HG02623 (cell line): ENCODE measurements around the gene CNTRL.

Experiments used
- ATAC-seq: cut with Tn5 transposase; IDR thresholded peaks from one replicate; pipeline ENCODE4 v1.9.1; 2021; ENCODE audit warnings: moderate library complexity; ENCODE audit not compliant: unreplicated experiment

Gene CNTRL

DNA sequence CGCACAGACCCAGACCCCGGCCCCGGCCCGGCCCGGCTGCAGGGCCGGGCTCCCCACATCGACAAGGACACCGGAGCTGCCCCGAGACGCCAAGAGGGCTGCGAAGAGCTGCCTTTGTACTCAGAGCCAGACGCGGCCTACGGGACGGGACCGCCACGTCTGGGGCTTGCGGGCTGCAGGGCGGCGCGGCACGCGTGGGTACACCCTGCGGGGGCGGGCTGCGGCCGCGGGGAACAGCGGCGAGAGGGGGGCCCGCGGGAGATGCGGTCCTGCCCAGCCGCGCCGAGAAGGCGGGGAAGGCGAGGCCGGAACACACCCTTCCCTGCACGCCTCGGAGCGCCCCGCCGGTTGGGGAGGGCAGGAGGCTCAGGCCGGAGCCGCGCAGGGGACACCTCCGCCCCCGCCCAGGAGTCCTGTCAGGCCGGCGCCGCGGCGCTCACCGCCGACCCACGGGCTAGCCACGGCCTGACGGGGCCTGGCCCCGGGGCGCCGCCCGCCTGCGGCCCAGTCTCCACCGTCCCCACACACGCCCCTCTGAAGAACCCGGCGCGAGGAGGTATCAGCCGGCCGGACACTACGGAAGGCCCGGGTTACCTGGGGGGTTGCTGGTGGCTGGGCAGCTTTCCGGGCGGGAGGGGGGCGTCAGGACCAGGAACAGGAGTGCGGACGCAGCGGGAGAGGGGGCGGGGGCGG, 126.4 kb downstream of the CNTRL start:
- ATAC-seq = peak; percentile 18

DNA sequence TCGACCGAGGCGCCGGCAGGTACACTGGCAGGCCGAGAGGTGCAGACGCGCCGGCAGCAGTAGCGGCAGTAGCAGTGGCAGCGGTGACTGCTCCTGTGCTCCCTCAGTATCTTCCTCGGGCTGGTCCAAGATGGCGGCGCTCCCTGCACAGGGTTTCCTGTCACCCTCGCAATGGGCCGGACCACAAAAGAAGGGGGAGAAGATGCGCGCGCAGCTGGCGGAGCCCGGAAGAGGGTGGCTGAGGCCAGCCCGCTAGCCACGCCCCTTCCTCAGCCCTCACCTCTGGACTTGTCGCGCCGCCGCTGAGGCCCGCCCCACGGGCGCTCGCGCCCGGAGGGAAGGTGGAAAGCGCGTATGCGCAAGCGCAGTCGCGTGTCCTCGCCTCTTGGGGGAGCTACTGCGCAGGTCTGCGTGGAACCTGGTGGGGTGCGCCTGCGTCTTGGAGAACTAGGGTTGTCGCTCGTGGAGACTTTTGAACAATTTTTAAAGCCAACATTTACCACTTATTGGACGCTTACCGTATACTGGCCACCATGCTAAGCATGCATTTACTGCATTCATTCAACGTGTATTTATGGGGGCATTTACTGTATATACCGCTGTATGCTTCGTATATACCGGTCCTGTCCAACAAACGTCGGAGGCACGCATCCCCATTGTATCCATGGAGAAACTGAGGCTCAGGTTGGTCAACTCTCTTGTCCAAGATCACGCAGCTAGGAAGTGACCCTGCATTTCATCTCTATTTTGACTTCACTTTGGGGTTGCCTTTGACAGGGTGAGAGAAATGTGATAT, 127.2 kb downstream of the CNTRL start, which contains the start of gene RAB14:
Gene RAB14 (minus strand): TSS at position 132 of the 796 bp plus-strand sequence. CDS start 8,457 bp downstream, outside the sequence.
- ATAC-seq = peak; percentile 89

DNA sequence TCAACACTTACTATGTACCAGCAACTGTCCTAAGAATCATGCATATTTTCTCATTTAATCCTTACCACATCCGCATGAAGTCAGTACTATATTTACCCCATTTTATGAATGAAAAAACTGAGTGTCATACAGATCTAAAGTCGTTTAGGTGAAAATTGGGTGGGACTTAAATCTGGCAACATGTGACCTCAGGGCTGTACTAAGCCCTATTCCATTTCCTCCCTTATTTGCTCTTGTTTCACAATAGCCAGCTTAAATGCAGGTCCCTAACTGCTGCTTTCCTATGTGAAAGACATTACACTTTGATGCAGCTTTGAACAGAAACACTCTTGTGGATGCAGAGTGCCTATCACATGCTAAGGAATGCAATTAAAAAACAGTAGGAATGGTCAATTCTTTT, 129.4 kb downstream of the CNTRL start:
- ATAC-seq = no peak

DNA sequence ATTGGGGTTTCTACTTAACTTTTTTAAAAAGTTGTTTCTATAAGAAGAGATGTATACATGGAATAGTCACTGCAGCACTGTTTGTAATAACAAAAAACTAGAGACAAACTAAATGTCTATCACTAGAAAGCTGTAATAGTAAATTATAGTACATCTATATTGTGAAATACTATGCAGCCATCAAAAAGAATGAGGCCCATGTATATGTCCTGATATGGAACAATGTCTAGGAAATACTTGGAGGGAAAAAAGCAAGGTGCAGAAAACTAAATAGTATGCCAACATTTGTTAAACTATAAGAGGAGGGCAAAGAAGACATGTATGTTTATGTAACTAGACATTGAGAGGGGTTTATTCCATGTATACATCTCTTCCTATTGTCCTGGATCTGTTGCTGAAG, 129.9 kb downstream of the CNTRL start:
- no peak for ATAC-seq

DNA sequence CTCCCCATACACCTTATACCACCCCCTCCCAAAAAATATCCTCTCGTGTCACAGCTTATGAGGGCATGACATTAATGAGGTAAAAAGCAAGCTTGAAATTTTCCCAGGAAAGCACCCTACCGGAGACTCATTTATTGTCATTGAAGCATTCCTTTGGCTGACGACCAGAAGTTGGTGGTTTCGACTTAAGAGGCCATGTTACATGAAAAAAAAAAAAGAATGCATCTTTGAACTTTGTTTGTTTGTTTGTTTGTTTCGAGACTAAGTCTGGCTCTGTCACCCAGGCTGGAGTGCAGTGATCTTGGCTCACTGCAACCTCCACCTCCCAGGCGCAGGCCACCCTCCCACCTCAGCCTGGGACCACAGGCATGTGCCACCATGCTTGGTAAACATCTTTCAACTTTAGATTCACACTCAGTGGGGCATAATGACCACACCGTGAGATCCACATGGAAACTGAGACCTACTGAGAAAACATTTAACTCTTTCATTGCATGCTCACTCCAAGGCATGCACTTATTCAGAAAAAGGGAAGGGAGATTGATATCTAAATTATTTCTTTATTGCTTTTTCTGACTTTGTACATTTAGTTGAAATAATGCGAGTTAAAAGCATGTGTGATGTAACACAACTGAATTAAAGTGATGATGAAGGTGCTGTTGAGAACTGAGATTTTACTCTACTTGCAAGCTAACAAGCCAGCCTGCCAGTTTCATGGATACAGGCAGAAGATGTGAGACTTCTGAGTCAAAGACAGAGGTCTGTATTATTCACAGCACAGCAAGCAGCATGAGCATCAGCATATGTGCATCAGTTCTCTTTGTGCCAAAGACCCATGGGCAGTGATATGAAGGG, 132.0 kb downstream of the CNTRL start:
- peak; percentile 33 for ATAC-seq

DNA sequence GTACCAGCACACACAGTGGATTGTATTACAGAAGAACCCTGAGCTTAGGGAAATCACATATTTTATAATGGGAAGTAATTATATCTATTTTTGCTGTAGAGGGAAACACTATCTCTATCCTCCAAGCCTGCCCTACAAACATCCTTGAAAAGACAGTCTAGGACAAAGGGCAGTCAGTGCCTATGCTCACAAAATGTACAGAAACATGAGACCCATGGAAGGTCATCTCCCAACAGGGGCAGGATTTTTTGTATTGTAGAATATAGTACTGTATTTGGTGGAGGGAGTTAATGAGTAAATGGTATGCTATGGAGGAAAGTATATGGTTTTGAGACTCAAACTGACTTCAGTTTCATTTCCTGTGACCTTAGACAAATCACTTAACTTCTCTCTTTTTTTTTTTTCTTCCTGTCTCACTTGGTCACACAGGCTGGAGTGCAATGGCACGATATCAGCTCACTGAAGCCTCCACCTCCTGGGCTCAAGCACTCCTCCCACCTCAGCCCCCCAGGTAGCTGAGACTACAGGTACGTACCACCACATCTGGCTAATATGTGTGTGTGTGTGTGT, 132.7 kb downstream of the CNTRL start:
- peak; percentile 73 for ATAC-seq

DNA sequence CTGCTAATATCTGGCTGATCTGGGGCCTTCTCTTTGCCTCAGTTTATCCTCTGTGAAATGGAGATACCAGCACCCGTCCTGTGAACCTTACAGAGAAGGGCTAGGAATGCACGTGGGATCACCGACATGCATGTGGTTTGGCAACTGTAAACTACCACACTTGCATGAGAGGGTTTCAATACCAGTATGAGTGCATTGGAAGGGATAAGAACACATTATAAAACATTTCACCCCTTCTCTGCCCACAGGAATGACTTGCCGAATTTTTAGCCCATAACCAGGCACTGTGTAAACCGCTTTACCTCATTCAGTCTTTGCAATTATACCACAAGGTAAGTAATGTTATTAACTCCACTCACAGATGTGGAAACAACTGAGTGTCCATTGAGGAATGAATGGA, 135.8 kb downstream of the CNTRL start:
- ATAC-seq = no peak

DNA sequence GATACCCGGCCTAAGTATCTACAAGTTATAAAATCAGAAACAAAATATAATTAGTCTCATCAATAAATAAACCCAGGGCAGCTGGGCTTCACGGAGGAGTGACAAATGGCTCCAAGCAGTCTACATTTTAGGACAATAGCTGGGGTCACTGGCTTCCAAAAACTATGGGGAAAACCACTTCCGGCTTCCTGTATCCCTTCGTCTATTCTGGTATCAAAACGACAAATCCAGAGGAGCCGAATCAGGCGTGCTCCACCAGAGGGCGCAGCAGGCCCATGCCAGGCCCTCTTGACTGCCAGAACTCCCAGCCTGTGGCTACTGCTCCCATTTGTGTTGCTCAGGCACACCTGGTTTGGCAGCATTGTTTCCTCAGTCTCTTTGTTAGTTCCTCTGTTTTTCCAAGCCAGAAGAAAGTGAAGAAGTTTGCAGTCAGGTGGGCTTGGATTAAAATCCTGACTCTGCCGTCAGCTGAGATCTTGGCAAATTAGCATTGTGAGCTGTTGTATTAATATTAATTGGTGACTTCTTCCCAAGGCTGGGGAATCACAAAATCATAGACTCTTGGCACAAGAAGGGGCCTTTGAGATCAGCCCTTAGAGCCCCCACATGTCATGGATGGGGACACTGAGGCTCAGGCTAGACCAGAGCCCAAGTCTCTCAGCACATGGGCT, 138.5 kb downstream of the CNTRL start:
- ATAC-seq = no peak

DNA sequence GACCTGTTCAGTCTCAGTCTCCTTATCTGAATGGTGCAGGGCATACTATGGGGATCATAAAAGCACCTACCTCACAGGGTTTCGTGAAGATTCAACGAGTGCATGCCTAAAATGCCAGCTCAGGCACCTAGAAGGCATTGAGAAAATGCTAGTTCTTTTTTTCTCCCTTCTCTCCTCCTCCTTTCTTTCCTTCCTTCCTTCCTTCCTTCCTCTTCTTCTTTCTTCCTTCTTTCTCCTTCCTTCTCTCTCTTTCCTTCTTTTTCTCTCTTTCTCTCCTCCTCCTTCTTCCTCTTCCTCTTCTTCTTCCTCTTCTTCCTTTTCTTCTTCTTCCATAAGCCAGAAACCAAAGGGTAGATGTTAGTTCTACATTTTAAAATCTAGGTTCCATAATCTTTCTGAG, 139.2 kb downstream of the CNTRL start:
- no peak for ATAC-seq

DNA sequence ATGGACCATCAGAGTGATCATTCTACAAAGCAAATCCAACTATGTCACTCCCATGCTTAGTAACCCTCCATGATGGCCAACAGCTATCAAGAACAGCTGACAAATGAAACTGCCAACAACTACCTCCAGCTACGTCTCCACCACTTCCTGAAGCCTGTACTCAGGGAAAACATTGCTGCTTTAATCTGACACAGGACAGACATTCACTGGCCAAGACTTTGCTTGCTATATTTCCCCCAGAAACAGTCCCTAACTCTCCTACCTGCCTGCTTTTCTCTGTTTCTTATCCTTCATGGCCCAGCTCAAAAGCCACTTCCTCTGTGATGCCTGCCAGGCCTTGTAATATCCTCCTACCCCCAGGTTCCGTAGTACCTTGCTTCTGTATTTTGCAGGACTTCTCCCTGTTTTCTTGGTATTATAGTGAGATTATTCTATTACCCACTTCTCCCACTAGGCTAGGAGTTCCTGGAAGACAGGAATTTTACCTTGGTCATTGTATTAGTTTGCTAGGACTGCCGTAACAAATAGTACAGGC, 141.6 kb downstream of the CNTRL start:
- ATAC-seq = no peak

DNA sequence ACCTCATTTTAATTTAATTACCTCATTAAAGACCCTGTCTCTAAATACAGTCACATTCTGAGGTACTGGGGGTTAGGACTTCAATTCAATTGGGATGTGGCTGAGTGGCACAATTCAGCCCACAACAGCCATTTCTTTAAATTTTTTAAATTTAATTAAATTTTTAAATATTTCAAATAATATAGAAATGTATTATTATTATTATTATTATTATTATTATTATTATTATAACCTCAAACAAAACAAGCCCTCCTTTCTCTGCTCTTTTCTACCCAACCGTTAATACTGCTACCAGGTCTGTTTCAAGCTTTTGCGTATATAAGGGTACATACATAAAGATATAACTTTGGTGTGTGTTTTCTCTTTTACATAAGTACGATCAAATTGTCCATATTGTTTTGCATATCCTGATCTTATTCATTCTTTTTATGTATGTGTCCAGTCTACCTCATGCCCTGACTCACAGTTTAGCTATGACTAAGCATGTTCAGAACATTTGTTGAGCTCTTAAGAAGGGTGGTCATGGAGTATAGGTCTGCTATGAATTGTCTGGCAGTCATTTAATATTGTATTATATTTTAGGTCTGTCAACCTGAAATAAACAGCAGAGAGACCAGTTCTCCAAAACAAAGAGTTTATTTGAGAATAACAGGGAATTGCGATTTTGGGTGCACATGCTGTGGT, 143.0 kb downstream of the CNTRL start:
- ATAC-seq = peak; percentile 78

DNA sequence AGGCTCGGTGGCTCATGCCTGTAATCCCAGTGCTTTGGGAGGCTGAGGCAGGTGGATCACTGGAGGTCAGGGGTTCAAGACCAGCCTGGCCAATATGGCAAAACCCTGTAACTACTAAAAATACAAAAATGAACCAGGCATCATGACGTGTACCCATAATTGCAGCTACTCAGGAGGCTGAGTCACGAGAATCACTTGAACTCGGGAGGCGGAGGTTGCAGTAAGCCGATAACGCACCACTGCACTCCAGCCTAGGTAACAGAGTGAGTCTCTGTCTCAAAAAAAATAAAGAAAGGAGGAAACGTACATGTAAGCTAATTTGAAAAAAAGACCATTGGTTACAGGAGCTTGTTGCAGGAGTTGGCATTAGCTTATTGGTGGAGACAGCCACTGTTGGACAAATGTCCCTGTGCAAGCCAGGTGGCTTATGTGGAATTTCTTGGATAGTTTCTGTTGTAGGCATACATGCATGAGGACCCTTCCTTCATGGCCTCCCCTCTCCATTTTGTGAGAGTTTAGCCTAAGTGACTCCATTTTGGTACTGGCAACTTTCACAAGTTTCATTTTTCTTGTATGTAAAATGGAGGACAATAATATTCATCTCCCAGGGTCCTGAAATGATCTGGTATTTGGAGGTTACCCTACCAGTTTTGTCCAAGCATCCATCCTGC, 143.7 kb downstream of the CNTRL start:
- ATAC-seq = no peak

DNA sequence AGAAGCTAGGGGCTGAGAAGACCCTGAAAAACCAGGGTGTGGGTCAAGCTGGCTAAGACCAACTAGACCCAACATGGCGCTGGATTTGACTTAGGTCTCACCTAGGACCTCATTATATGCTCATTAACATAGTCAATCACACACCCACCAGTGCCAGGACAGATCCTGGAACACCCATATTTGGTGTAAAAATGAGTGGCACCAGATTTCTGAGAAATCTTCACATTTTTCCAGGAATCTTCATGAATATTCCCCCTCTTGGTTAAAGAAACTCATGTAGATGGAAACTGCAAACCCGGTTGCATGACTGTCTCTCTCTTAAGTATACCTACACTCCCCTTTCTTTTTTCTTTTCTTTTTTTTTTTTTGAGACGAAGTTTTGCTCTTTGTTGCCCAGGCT, 144.8 kb downstream of the CNTRL start:
- no peak for ATAC-seq

DNA sequence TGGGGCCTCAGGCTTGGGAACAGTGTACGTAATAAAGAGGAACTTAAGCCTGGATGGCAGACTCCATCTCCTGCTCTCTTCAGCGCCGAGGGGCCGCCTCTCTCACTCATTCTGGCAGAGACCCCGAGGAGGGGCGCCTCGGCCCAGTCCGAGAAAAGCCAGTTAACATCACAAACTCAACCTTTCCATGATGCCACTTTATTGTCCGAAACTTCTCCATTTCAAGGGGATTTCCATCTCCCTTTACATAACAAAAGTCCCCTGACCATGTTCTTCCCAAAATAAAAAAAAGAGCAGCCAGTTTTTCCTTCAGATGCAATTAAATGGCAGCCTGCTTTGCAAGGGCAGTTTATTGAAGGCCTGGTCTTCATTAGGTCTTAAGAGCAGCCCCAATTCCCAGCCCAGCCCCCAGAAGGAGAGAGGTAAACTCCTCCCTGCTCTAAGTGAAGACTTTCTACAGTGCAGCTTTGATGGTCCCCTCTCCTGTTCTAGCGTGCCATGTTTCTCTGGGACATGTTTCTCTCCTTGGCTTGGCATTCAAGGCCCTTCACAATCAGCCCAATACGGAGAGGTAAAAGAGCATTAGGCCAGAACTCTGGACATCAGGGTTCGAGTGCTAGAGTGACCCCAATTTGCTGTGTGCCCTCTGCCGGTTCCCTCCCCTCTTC, 146.4 kb downstream of the CNTRL start:
- no peak for ATAC-seq

DNA sequence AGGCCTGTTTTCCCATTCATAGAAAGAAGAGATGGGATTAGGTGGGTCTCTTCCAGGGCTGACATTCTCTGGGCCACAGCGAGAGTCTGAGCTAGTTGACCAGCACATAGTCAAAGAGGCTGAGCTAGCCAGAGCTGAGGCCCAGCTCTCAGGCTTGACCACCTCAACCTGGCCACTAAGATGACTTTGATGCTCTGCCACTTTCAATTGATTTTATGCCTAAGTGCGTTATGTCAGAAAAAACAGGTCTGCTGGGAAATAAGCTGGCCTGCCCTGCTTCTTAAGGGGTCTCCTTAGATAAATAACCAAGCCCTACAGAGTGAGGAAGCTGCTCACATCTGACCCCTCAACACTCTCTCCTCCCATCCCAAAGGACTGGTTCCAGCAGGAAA, 146.9 kb downstream of the CNTRL start:
- ATAC-seq = no peak

DNA sequence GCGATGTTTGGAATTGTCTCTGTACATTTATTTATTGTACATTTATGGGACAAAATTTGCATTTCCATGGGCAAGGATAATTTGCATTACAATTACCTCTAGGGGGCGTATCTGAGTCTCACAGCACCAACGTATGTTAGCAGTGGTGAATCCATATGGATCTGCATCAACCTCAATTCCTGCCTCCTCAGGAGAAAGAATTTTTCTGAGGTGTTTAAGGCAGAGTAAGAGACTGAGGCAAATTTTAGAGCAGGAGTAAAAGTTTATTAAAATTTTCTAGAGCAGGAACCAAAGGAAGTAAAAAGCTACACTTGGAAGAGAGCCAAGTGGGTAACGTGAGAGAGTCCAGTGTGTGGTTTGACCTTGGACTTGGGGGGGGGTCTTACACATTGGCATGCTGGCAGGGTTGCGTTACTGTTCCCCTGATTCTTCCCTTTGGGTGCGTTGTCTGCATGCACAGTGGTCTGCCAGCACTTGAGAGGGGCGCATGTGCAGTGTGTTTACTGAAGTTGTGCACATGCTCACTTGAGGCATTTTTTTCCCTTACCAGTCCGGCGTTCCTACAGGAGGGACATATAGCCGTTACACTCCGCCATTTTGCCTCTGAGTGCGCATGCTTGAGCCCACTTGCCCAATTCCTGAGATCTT, 147.9 kb downstream of the CNTRL start:
- ATAC-seq = no peak

DNA sequence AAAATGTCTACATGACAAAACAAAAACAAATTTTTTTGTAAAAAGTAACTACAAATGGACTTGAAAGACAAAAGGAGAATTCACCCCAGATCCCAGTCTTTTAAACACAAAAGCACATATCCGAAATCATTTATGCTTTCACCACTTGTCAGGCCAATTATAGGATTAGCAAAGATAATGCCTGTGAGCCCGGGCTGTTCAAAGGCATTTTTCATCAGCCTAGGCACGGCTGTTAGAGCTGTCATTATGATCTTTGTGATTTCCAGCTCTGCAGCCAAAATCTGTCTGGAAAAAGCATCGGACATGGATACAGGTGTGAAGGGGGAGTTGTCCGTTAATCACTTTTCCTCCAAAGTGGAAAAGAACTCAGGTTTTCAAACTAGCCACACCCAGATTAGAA, 150.5 kb downstream of the CNTRL start:
- ATAC-seq = no peak

DNA sequence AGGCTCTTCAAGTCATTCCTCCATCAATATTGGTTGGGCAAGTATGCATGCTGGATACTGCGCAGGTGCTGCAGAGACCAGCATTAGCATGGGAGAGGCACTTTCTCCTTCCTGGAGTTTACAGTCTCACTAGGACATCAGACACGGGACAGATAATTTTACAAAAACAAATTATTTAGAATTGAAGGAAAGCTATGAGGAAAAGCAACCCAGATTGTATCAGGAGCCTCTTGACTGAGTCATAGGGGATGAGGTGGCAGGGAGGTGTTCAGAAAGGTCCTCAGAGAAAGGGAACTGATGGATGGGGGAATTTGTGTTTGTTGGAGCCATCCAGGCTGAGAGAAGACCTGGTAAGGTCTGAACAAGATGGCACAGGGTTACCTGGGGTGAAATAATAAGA, 151.4 kb downstream of the CNTRL start:
- no peak for ATAC-seq
